ENCODE data around the gene PTGER4.

Gene PTGER4

GRCh38 chr5:40688127-40688761 is 8.5 kb downstream of the PTGER4 start:
- POLR2A ChIA-PET: no interaction called here
- TF ChIP-seq CTCF (IDR thresholded peaks at IDR 0.05; ENCODE audit: control extremely low read depth, extremely low read depth, low read depth, missing control alignments): peak; percentile 80
- CTCF ChIA-PET: interaction anchor here (0.8 to 3.4 kb wide), 15 partner anchors 11 to 1110 kb away, joined by 3 to 34 read pairs (median 4); no protein-coding TSS in a partner anchor
- peak; percentile 65 for DNase-seq (ENCODE audit: extremely low spot score)

GRCh38 chr5:40688996-40689395 is 9.3 kb downstream of the PTGER4 start:
- no peak for DNase-seq (ENCODE audit: extremely low spot score)
- CTCF ChIA-PET: interaction anchor here (0.7 to 3.4 kb wide), 16 partner anchors 12 to 1111 kb away, joined by 3 to 34 read pairs (median 4); no protein-coding TSS in a partner anchor
- TF ChIP-seq CTCF (IDR thresholded peaks at IDR 0.05; ENCODE audit: control extremely low read depth, extremely low read depth, low read depth, missing control alignments): no peak
- POLR2A ChIA-PET: no interaction called here

- ChIA-PET POLR2A (no interaction called here), CTCF (interaction anchor here (0.7 to 3.4 kb wide), 15 partner anchors 13 to 1112 kb away, joined by 3 to 34 read pairs (median 4); no protein-coding TSS in a partner anchor)
- no peak for TF ChIP-seq CTCF (IDR thresholded peaks at IDR 0.05; ENCODE audit: control extremely low read depth, extremely low read depth, low read depth, missing control alignments)
- peak; percentile 29 for DNase-seq (ENCODE audit: extremely low spot score)
Measured at GRCh38 chr5:40689438-40689837, 9.7 kb downstream of the PTGER4 start.

GRCh38 chr5:40690267-40690666 is 10.6 kb downstream of the PTGER4 start:
- no peak for TF ChIP-seq CTCF (IDR thresholded peaks at IDR 0.05; ENCODE audit: control extremely low read depth, extremely low read depth, low read depth, missing control alignments)
- ChIA-PET CTCF (interaction anchor here (0.6 to 3.4 kb wide), 6 partner anchors 18 to 976 kb away, joined by 3 to 34 read pairs (median 4); no protein-coding TSS in a partner anchor), POLR2A (no interaction called here)

GRCh38 chr5:40691894-40692293 is 12.2 kb downstream of the PTGER4 start:
- TF ChIP-seq CTCF (IDR thresholded peaks at IDR 0.05; ENCODE audit: control extremely low read depth, extremely low read depth, low read depth, missing control alignments): no peak
- POLR2A ChIA-PET: no interaction called here
- CTCF ChIA-PET: interaction anchor here (1.5 kb wide), 1 partner anchor 43 kb away, joined by 5 read pairs; no protein-coding TSS in a partner anchor

More at GRCh38 chr5:40690267-40690666, 10.6 kb downstream of the PTGER4 start:
- DNase-seq (ENCODE audit: extremely low spot score): no peak

GRCh38 chr5:40694433-40694832 is 14.7 kb downstream of the PTGER4 start:
- ChIA-PET CTCF (interaction anchor here (1.8 kb wide), 1 partner anchor 9 kb away, joined by 3 read pairs; no protein-coding TSS in a partner anchor), POLR2A (no interaction called here)
- no peak for DNase-seq (ENCODE audit: extremely low spot score)
- TF ChIP-seq CTCF (IDR thresholded peaks at IDR 0.05; ENCODE audit: control extremely low read depth, extremely low read depth, low read depth, missing control alignments): no peak

More at GRCh38 chr5:40691894-40692293, 12.2 kb downstream of the PTGER4 start:
- no peak for DNase-seq (ENCODE audit: extremely low spot score)

Data from GM10248 (cell line).